Measurements from ENCODE around the gene GJC1. TPM values are rescaled to one million over a fixed set of nuclear protein-coding genes. Genes with fewer than 3 reads are reported as not detected.

GJC1 gene
- polyA plus RNA-seq, 2 of the 4 experiments (the other 2 are of a cell fraction) = 21.2 to 22.1 TPM

DNA sequence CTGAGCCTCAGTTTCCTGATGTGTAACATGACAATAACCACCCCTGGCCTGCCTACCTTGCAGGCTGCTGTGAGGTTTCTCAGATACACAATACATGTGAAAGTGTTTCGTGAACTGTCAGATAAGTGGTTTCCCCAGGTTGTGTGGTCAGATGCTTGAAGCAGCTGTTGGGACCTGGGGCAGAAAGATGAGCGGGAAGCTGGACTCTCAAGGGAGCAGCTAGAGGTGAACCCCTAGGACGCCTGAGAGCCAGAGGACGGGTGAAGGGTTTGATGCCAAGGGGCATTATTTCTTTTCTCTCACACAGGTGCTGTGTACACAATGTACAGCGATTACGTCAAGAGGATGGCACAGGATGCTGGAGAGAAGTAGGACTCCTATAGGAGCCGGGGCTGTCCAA lies 19.9 kb upstream of the GJC1 start:
- ATAC-seq (no peak), FAIRE-seq (no peak), DNase-seq (ENCODE audit: low read depth in 1 of 2, low spot score in 1 of 2) (no peak)
- POLR2A ChIA-PET = no interaction called here
- CTCF ChIA-PET = interaction anchor here (1.2 to 45.1 kb wide), 5 partner anchors 16 to 74 kb away, joined by 3 to 1787 read pairs (median 61); no protein-coding TSS in a partner anchor
- H3K9me3 ChIP-seq = no peaks in the 10 kb centered on the region
- 89% methylated on average over 7 of the region's 7 CpGs for WGBS (ENCODE audit: missing lambda C conversion rate)
- no peak for TF ChIP-seq HOXB5 (CRISPR knock-in tag; IDR thresholded peaks at IDR 0.05)
- TF ChIP-seq PHF8 (IDR thresholded peaks at IDR 0.05; ENCODE audit: borderline replicate concordance, low read depth) = no peak
- no peak for TF ChIP-seq RARB (CRISPR knock-in tag; IDR thresholded peaks at IDR 0.05)
- TF ChIP-seq RAD21 (conservative IDR thresholded peaks at IDR 0.05 in 1 of 2, IDR thresholded peaks at IDR 0.05 in 1 of 2) = no peak
- TF ChIP-seq TP53 (CRISPR knock-in tag; IDR thresholded peaks at IDR 0.05) = no peak
- TF ChIP-seq NR3C1 (IDR thresholded peaks at IDR 0.05) = no peak
- no peak for TF ChIP-seq FOSB (CRISPR knock-in tag; IDR thresholded peaks at IDR 0.05)
- no peak for TF ChIP-seq BHLHE40 (IDR thresholded peaks at IDR 0.05; ENCODE audit: low read depth, low read length)
- no peak for TF ChIP-seq ZSCAN20 (CRISPR knock-in tag; IDR thresholded peaks at IDR 0.05)
- TF ChIP-seq RFX5 (IDR thresholded peaks at IDR 0.05) = no peak
- TF ChIP-seq, protein P1, sequence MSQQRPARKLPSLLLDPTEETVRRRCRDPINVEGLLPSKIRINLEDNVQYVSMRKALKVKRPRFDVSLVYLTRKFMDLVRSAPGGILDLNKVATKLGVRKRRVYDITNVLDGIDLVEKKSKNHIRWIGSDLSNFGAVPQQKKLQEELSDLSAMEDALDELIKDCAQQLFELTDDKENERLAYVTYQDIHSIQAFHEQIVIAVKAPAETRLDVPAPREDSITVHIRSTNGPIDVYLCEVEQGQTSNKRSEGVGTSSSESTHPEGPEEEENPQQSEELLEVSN (IDR thresholded peaks at IDR 0.05; ENCODE audit: borderline replicate concordance, low read depth) = no peak
- no peak overlapping the region for H3K27ac ChIP-seq
- no peaks in the 10 kb centered on the region for H3K4me1 ChIP-seq
- no peak overlapping the region for H3K4me3 ChIP-seq
- no peak overlapping the region for H3K4me2 ChIP-seq

DNA sequence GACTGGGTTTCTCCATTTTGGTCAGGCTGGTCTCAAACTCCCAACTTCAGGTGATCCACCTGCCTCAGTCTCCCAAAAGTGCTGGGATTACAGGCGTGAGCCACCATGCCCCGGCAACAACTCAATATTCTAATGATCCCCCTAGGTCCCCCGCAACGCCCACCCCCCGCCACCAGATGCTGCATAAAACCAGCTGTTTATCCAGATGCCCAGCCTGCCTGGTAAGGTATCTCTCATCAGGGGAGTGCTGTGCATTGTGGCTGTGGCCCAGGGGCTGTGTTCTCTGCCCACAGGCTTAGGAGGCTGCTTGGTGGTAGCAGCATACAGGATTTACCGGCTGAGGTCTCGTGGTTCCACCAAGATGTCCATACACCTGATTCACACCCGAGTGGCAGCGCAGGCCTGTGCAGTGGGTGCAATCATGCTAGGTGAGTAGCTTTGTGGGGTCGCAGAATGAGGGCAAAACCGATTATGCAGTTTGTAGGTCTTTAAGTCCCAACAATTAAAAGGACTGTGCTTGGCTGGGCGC lies 18.9 kb upstream of the GJC1 start:
- ChIA-PET POLR2A (no interaction called here), CTCF (interaction anchor here (0.7 to 45.1 kb wide), 6 partner anchors 10 to 173 kb away, joined by 3 to 1787 read pairs (median 44); no protein-coding TSS in a partner anchor)
- TF ChIP-seq POLR2A (IDR thresholded peaks at IDR 0.05; ENCODE audit: low read length) (no peak), CBX8 (IDR thresholded peaks at IDR 0.05) (no peak), HEYL (CRISPR knock-in tag; IDR thresholded peaks at IDR 0.05) (no peak), CHD4 (IDR thresholded peaks at IDR 0.05; ENCODE audit: borderline replicate concordance) (no peak), HDAC2 (IDR thresholded peaks at IDR 0.05) (no peak), EP300 (IDR thresholded peaks at IDR 0.05) (no peak), CHD2 (IDR thresholded peaks at IDR 0.05; ENCODE audit: low read length, partially characterized antibody) (no peak), TP53 (CRISPR knock-in tag; IDR thresholded peaks at IDR 0.05) (no peak), MAFK (IDR thresholded peaks at IDR 0.05; ENCODE audit: partially characterized antibody) (no peak), EHF (CRISPR knock-in tag; IDR thresholded peaks at IDR 0.05) (no peak), FOSL2 (IDR thresholded peaks at IDR 0.05) (no peak), FOSL2 (CRISPR knock-in tag; IDR thresholded peaks at IDR 0.05) (no peak), RFX5 (IDR thresholded peaks at IDR 0.05) (no peak), RCOR1 (IDR thresholded peaks at IDR 0.05; ENCODE audit: low read depth, low read length) (no peak), CBX2 (IDR thresholded peaks at IDR 0.05; ENCODE audit: borderline replicate concordance, low read depth) (no peak), JUN (IDR thresholded peaks at IDR 0.05) (no peak; a peak in 1 of 5 replicates), RNF2 (IDR thresholded peaks at IDR 0.05; ENCODE audit: borderline replicate concordance, low read depth) (no peak), TFCP2L1 (CRISPR knock-in tag; IDR thresholded peaks at IDR 0.05) (no peak), MAZ (IDR thresholded peaks at IDR 0.05; ENCODE audit: borderline replicate concordance, low read depth, low read length) (no peak)
- TF ChIP-seq, protein P1 (IDR thresholded peaks at IDR 0.05; ENCODE audit: borderline replicate concordance, low read depth) = no peak
- no peak for DNase-seq (ENCODE audit: low read depth in 1 of 2, low spot score in 1 of 2)
- Histone ChIP-seq H3K4me3 (no peak overlapping the region), H3K9me3 (no peaks in the 10 kb centered on the region), H3K4me1 (no peaks in the 10 kb centered on the region), H3K27ac (no peak overlapping the region), H3K4me2 (no peak overlapping the region)
- 93% methylated on average over 9 of the region's 12 CpGs for WGBS (ENCODE audit: missing lambda C conversion rate)
- no peak for ATAC-seq
- no peak for FAIRE-seq
